ENCODE results near the gene PLEKHA6.

DNA sequence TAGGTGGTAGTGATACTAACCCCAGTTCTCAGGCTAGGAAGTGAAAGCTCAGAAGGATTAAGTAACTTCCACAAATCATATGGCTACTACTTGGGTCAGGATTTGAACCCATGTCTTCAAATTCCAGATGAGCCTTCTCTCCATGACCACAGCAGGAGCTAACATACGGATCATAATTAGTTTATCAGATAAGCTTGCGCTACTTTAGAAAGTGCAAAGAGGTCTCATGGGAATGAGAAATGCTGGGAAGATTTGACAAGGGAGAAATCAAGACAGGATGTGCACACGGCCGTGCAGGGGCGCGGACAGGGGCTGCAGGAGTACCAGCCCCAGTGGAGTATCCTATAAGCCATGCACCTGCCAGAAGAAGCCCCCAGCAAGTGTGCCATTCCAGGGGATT is 5.2 kb downstream of the PLEKHA6 start:
- TF ChIP-seq CTCF (IDR thresholded peaks at IDR 0.05) (no peak), POLR2AphosphoS5 (IDR thresholded peaks at IDR 0.05) (no peak)
